Gastroesophageal sphincter (tissue), 3 donors: Measurements from ENCODE around the gene OTX1.

Source experiments
- CTCF ChIP-seq, 4 experiments: fragments of 200-600 bp in 2 of 4; fragments of 450-650 bp in 2 of 4; sonication (generic) in 1 of 4; IDR thresholded peaks; one replicate each; pipeline ENCODE4 v1.5.1; 2017 to 2019; ENCODE audit warnings: antibody characterized with exemption in 4 of 4, mild to moderate bottlenecking in 2 of 4, moderate library complexity in 2 of 4
- POLR2A ChIP-seq, 2 donors: fragments of 450-650 bp; IDR thresholded peaks; one replicate each; pipeline ENCODE4 v1.6.1; 2017; ENCODE audit warnings: antibody characterized with exemption in 2 of 2, mild to moderate bottlenecking in 2 of 2, moderate library complexity in 1 of 2

DNA sequence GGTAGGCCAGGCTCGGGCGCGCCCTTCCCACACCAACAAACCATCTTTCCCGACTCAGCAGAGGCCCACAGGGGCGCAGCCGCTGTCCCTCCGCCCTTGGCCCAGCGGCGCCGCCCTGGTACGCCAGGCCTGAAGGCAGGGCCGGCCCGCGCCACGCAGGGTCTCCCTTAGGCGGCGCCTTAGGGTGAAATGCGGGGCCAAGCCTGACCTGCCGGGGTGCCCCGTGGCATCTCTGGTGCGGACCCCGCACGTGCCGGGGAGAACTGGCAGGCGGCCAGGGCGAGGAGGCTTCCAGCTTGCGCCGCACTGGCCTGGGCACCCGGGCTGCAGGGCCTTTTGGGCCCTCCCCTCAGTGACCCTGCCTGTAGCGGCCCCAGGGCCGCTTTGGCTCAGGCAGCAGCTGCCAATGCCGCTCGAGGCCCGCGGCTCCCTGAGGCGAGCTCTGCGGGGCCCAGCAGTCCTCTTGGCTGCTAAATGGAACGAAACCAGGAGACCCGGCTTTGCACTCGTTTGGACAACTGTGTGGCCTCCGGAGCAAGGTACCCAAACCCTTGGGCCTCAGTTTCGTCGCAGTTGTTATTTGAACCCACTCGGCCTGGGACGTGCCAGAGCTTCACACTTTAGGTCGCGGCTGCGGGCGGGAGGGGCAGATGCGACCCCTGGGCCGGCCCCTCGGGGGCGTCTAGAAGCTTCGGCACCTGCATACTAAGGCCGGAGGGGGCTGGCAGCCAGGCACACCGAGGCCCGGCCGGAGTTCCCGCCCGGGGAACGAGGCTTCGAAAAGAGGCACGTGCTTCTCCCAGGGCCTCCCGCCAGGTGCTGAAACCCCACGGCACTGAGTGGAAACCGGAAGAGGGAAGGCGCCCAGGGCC, 8.5 kb downstream of the OTX1 start:
- TF ChIP-seq CTCF (IDR thresholded peaks at IDR 0.05) (no peak), POLR2A (IDR thresholded peaks at IDR 0.05) (no peak)
